ENCODE measurements around the gene ABHD5.

The ABHD5 gene

DNA sequence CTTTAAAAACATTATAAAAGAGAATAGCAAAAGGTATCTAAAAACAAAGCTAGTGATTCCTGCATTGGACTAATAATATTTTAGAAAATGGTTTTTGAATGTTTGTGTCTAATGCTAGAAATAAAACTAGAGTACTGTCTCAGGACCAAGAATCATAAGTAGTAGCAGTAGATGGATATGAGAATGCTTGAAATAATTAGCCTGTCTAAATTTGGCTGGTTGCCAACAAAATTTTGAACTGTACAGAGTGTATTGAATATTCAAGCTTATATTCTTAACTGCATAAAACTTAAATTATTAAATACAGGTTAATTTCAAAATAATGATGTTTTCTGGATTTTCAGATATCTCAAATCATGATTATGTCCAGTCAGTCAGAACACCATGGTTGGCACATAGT, 14.0 kb downstream of the ABHD5 start:
- Mint-ChIP-seq H3K27ac (ENCODE audit: low read depth) (no peak overlapping the region), H3K27me3 (no peaks in the 10 kb centered on the region), H3K9me3 (no peaks in the 10 kb centered on the region), H3K4me1 (no peaks in the 10 kb centered on the region), H3K36me3 (ENCODE audit: insufficient read depth) (peaks cover 5% of the 10 kb centered on the region), H3K4me3 (no peak overlapping the region)
- DNase-seq (ENCODE audit: low spot score in 2 of 2) (no peak), ATAC-seq (replicated peaks; ENCODE audit: extremely low read depth, poor library complexity, severe bottlenecking) (no peak)

DNA sequence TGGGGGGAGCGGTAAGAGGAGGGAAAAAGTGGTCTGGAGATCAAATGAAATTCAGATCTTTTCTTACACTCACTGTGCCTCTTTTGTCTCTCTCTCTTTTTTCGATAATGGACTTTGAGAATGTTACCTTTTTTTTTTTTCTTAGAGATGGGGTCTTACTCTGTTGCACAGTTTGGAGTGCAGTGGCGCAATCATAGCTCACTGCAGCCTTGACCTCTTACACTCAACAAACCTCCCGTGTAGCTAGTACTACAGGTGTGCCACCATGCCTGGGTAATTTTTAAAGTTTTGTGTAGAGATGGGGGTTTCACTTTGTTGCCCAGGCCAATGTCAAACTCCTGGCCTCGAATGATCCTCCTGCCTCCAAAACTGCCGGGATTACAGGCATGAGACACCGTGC, 15.6 kb downstream of the ABHD5 start:
- Mint-ChIP-seq H3K4me3 (no peak overlapping the region), H3K27me3 (no peaks in the 10 kb centered on the region), H3K4me1 (no peaks in the 10 kb centered on the region), H3K36me3 (ENCODE audit: insufficient read depth) (no peaks in the 10 kb centered on the region), H3K9me3 (no peaks in the 10 kb centered on the region), H3K27ac (ENCODE audit: low read depth) (no peak overlapping the region)
- ATAC-seq (replicated peaks; ENCODE audit: extremely low read depth, poor library complexity, severe bottlenecking) = no peak
- no peak for DNase-seq (ENCODE audit: low spot score in 2 of 2)

DNA sequence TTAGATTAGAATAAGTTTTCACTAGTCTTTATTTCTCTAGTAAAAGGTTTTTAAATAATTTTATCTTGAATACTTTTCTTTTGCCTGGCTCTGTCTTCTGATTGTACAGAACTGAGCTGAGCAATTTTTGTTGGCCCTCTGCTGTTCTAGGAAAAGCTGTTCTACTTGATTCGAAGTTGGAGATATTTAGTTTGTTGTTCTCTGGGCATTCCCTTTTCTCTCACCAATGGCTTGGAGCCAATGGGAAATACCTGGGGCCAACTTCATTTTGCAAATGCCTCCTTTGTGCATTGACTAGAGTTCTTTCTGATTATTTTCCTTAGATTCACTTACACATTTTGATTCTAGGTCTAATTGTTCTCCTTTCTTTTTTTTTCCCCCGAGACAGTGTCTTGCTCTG, 16.5 kb downstream of the ABHD5 start:
- Mint-ChIP-seq H3K27me3 (no peaks in the 10 kb centered on the region), H3K4me1 (no peaks in the 10 kb centered on the region), H3K27ac (ENCODE audit: low read depth) (no peak overlapping the region), H3K9me3 (no peaks in the 10 kb centered on the region), H3K36me3 (ENCODE audit: insufficient read depth) (peaks cover 4% of the 10 kb centered on the region), H3K4me3 (no peak overlapping the region)
- DNase-seq (ENCODE audit: low spot score in 2 of 2) (no peak), ATAC-seq (replicated peaks; ENCODE audit: extremely low read depth, poor library complexity, severe bottlenecking) (no peak)

DNA sequence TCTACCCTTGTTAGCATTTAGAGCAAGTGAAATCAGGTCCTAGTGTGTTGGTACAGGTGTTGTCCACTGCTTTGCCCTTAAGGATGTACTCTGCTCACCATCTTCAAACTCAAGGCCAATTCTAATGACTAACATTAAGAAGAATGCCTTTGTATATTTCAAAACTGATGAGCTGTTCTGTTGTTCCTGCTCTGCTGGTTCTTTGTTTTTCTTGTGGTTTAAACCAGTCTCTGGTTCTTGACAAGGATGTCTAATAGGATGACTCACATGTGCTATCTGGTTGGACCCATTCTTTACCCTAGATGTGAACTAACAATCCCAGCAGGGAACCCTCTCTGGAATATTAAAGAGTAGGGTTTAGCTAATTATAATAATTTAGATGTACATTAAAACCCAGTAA, 17.3 kb downstream of the ABHD5 start:
- H3K27ac Mint-ChIP-seq (ENCODE audit: low read depth) = no peak overlapping the region
- H3K36me3 Mint-ChIP-seq (ENCODE audit: insufficient read depth) = peaks cover 9% of the 10 kb centered on the region
- H3K4me1 Mint-ChIP-seq = no peaks in the 10 kb centered on the region
- no peak overlapping the region for H3K4me3 Mint-ChIP-seq
- H3K27me3 Mint-ChIP-seq = no peaks in the 10 kb centered on the region
- no peak for ATAC-seq (replicated peaks; ENCODE audit: extremely low read depth, poor library complexity, severe bottlenecking)
- no peaks in the 10 kb centered on the region for H3K9me3 Mint-ChIP-seq
- DNase-seq (ENCODE audit: low spot score in 2 of 2) = no peak

DNA sequence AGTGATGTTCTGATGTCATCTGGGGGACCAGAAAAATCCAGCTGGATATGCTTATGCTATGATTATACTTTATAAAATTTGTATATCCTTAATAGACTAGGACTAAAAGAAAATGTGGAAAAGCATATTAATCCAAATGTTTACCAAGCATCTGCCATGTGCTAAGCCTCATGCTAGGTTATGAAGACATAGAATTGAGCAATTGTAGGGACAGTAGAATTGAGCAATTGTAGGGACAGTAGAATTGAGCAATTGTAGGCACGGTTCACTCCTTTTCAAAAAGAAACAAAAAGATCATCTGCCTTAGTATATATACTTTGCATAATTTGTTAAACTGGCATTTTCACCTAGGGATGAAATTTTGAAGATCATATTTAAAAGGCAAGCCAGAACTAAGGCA, 18.3 kb downstream of the ABHD5 start:
- no peaks in the 10 kb centered on the region for H3K9me3 Mint-ChIP-seq
- H3K36me3 Mint-ChIP-seq (ENCODE audit: insufficient read depth) = peaks cover 15% of the 10 kb centered on the region
- no peaks in the 10 kb centered on the region for H3K4me1 Mint-ChIP-seq
- DNase-seq (ENCODE audit: low spot score in 2 of 2) (no peak), ATAC-seq (replicated peaks; ENCODE audit: extremely low read depth, poor library complexity, severe bottlenecking) (no peak)
- H3K27ac Mint-ChIP-seq (ENCODE audit: low read depth) = no peak overlapping the region
- H3K4me3 Mint-ChIP-seq = no peak overlapping the region
- H3K27me3 Mint-ChIP-seq = no peaks in the 10 kb centered on the region

DNA sequence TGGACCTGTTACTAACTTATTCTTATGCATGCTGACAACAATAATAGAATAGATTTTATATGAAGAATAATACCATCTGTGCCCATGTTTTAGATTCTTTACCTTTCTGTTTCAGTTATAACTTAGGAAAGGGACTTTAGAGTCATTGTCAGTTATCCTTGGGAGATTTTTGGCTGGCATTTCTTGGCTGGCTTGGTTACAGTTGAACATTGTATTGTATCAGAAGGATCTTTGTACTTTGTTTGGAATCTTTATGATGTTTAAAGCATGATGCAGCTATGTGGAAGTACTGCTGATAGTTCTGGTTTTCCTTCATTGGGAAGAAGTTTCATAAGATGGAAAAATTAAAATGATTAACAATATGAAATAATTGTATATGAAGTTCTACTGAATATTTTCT, 19.9 kb downstream of the ABHD5 start:
- Mint-ChIP-seq H3K4me1 (no peaks in the 10 kb centered on the region), H3K27ac (ENCODE audit: low read depth) (no peak overlapping the region), H3K27me3 (no peaks in the 10 kb centered on the region), H3K9me3 (no peaks in the 10 kb centered on the region), H3K36me3 (ENCODE audit: insufficient read depth) (peaks cover 15% of the 10 kb centered on the region), H3K4me3 (no peak overlapping the region)
- DNase-seq (ENCODE audit: low spot score in 2 of 2) (no peak), ATAC-seq (replicated peaks; ENCODE audit: extremely low read depth, poor library complexity, severe bottlenecking) (no peak)

DNA sequence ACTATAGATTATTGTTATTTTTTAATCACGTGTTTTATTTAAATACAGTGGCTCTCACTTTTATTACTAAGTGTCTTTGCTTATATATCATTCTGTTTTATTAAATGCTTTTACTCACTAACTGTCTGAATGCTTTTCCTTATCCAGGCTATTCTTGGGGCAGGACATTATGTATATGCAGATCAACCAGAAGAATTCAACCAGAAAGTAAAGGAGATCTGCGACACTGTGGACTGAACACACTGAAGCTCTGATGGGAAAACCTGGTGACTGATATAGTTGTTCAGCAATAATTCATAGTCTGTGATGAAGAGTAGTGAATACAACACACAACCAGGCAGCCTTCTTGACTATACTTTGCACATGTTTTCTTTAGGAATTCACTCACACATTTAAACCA, 27.6 kb downstream of the ABHD5 start:
- Mint-ChIP-seq H3K4me1 (no peaks in the 10 kb centered on the region), H3K9me3 (no peaks in the 10 kb centered on the region), H3K4me3 (no peak overlapping the region), H3K36me3 (ENCODE audit: insufficient read depth) (peaks cover 18% of the 10 kb centered on the region), H3K27ac (ENCODE audit: low read depth) (no peak overlapping the region), H3K27me3 (no peaks in the 10 kb centered on the region)
- no peak for DNase-seq (ENCODE audit: low spot score in 2 of 2)
- ATAC-seq (replicated peaks; ENCODE audit: extremely low read depth, poor library complexity, severe bottlenecking) = no peak

DNA sequence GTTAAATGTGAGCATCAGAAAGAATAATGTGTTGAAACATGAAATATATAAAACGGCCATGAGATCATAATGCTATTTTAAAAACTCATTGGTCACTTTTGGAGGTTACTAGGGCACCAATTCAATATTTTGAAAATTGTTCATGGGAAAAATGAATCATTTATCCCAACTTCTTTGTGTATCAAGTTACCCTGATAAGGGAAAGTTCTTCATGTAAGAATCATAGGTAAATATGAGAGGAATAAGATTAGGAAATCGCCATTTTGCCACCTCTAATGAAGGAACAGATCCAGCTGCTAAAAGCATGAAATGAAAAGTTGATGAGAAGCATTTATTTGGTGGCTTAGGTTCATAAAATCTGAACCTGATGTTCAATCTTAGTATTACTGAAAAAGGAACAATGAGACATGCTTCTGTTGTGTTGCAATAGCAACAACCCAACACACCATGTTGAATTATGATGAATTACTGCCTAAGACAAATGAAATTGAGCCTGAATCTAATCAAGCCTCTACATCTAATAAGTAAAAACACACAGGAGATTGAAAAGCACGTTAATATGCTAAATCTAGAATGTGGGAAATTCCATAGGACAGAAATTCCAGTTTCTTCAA, 32.5 kb downstream of the ABHD5 start:
- Mint-ChIP-seq H3K27me3 (no peaks in the 10 kb centered on the region), H3K4me1 (no peaks in the 10 kb centered on the region), H3K4me3 (no peak overlapping the region), H3K36me3 (ENCODE audit: insufficient read depth) (peaks cover 6% of the 10 kb centered on the region), H3K27ac (ENCODE audit: low read depth) (no peak overlapping the region), H3K9me3 (no peaks in the 10 kb centered on the region)
- ATAC-seq (replicated peaks; ENCODE audit: extremely low read depth, poor library complexity, severe bottlenecking) (no peak), DNase-seq (ENCODE audit: low spot score in 2 of 2) (no peak)

DNA sequence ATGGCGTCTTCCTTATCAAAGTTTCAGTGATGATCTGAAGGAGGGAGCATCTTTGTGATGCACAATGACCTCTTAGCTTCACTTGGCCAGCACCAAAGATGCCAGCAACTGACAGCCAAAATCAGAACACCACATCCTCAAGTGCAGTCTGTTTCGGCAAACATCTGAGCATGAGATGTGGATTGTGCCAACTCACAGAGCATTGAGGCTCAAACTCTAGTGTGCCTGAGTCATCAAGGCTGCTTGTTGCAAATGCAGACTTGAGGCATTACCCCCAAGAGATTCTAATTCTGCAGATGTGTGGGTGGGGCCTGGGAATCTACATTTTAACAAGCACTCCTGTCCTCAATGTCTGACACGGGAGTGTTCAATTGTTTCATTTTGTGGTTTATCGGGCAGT, 35.8 kb downstream of the ABHD5 start:
- DNase-seq (ENCODE audit: low spot score in 2 of 2) (no peak), ATAC-seq (replicated peaks; ENCODE audit: extremely low read depth, poor library complexity, severe bottlenecking) (no peak)
- H3K9me3 Mint-ChIP-seq = no peaks in the 10 kb centered on the region
- no peak overlapping the region for H3K27ac Mint-ChIP-seq (ENCODE audit: low read depth)
- peaks cover 5% of the 10 kb centered on the region for H3K36me3 Mint-ChIP-seq (ENCODE audit: insufficient read depth)
- no peaks in the 10 kb centered on the region for H3K4me1 Mint-ChIP-seq
- H3K4me3 Mint-ChIP-seq = no peak overlapping the region
- no peaks in the 10 kb centered on the region for H3K27me3 Mint-ChIP-seq

DNA sequence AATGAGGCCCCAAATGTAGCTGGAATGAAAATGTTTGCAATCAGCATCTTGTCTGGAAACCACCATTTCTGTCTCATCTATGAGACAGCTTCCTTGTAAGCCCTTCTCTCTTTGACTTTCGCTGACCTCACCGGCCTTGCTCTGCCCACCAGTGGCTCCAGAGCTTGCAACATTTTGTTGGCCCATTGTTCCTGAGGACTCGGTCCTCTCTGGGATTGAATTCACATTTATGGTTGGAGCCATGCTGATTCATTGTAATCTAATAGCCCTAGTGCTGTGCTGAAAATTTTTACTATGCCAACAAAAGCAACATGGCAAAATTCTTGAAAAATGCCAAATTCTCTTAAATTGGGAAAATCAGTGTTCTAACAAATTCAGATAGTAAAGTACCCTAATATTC, 37.2 kb downstream of the ABHD5 start:
- H3K4me1 Mint-ChIP-seq = no peaks in the 10 kb centered on the region
- H3K36me3 Mint-ChIP-seq (ENCODE audit: insufficient read depth) = peaks cover 5% of the 10 kb centered on the region
- no peaks in the 10 kb centered on the region for H3K9me3 Mint-ChIP-seq
- DNase-seq (ENCODE audit: low spot score in 2 of 2) = no peak
- H3K4me3 Mint-ChIP-seq = no peak overlapping the region
- no peak for ATAC-seq (replicated peaks; ENCODE audit: extremely low read depth, poor library complexity, severe bottlenecking)
- H3K27ac Mint-ChIP-seq (ENCODE audit: low read depth) = no peak overlapping the region
- H3K27me3 Mint-ChIP-seq = no peaks in the 10 kb centered on the region

DNA sequence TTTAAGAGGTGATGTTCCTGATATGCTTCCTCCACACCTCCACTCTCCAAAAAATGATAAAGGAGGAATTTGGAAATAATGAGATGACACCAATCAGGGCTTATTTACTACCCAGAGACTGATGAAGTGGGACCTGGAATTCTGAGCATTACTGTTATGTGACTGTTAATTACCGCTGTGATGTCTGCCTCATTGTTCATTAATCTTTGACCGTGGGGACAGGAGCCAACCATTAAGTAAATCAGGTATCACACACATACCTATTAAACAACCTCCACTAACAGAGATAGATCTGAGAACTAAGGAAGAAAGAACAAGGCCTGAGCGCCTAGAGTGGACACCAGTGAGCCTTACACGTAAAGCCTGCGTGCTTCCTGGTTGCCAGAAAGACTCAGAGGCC, 37.7 kb downstream of the ABHD5 start:
- Mint-ChIP-seq H3K4me1 (no peaks in the 10 kb centered on the region), H3K4me3 (no peak overlapping the region), H3K27ac (ENCODE audit: low read depth) (no peak overlapping the region), H3K9me3 (no peaks in the 10 kb centered on the region), H3K27me3 (no peaks in the 10 kb centered on the region), H3K36me3 (ENCODE audit: insufficient read depth) (peaks cover 5% of the 10 kb centered on the region)
- DNase-seq (ENCODE audit: low spot score in 2 of 2) (no peak), ATAC-seq (replicated peaks; ENCODE audit: extremely low read depth, poor library complexity, severe bottlenecking) (no peak)

DNA sequence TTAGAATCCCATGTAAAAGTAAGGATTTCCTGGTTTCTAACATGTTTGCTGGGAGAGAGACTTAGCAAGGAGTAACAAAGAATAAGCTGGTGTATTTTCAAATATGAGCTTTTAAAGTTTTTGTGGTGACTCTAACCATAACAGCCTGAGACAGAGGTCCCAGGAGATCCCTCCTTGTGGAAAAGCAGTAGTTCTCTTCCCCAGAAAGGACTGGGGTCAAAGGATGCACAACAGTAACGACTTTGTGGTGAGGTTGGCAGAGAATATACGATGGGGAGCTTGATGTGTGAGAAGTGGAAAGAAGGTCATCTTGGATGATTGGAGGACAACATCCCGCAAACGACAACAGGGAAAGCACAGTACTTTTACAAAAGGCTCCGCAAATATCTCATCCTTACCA, 38.2 kb downstream of the ABHD5 start:
- ATAC-seq (replicated peaks; ENCODE audit: extremely low read depth, poor library complexity, severe bottlenecking) (no peak), DNase-seq (ENCODE audit: low spot score in 2 of 2) (no peak)
- Mint-ChIP-seq H3K27ac (ENCODE audit: low read depth) (no peak overlapping the region), H3K27me3 (no peaks in the 10 kb centered on the region), H3K36me3 (ENCODE audit: insufficient read depth) (peaks cover 5% of the 10 kb centered on the region), H3K4me3 (no peak overlapping the region), H3K9me3 (no peaks in the 10 kb centered on the region), H3K4me1 (no peaks in the 10 kb centered on the region)

DNA sequence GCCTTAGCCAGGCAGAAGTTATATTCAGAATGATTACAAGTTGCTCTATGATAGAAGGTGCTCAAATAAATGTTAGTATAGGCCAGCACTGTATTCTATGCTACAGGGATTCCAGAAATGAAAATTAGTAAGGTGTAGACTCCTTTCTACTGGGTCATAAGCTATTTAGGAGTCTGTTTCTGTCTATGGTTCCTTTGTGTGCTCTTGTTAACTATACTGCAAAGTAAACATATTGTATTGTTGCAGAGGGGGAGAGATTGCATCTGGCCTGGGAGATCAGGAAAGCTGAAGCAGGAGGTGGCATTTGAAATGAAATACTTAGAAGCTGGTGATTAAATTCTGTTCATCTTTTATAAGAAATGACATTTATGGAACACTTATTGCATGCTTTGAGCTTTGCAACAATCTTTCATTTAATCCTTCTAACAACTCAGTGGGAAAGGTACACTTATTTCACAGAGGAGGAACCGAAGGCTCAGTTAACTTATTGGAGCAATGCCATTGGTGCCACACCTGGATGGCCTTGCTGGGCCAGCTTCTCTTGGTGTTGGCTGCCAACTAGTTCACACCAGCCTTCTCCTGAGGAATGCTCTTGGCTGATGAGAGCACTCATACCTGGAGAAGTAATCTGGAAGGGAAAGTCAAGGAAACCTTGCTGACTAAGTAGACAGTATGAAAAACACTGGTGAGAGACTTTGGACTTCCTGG, 39.1 kb downstream of the ABHD5 start:
- Mint-ChIP-seq H3K4me1 (no peaks in the 10 kb centered on the region), H3K4me3 (no peak overlapping the region), H3K9me3 (no peaks in the 10 kb centered on the region), H3K27me3 (no peaks in the 10 kb centered on the region), H3K36me3 (ENCODE audit: insufficient read depth) (peaks cover 5% of the 10 kb centered on the region), H3K27ac (ENCODE audit: low read depth) (no peak overlapping the region)
- ATAC-seq (replicated peaks; ENCODE audit: extremely low read depth, poor library complexity, severe bottlenecking) = no peak
- DNase-seq (ENCODE audit: low spot score in 2 of 2) = no peak

Data from central memory CD8-positive, alpha-beta T cell (primary cell).